HL-60/S4 treated with retinoic acid at 250 ng/mL for 4 days and 3 days (cell line): ENCODE measurements around the gene OR2M4.
"Not testable (repeated sequence)": the region's sequence is repeated elsewhere in the genome, so short reads cannot be mapped to it uniquely, and the experiment has no call there.

Experiments used
- in situ Hi-C: fragments of 300-500 bp; cut with MboI; formaldehyde crosslinking; loops from 2 replicates; pipeline ENCODE4 v1.7.0; 2022; ENCODE audit warnings: low sequenced_read_pairs

OR2M4 gene, protein sequence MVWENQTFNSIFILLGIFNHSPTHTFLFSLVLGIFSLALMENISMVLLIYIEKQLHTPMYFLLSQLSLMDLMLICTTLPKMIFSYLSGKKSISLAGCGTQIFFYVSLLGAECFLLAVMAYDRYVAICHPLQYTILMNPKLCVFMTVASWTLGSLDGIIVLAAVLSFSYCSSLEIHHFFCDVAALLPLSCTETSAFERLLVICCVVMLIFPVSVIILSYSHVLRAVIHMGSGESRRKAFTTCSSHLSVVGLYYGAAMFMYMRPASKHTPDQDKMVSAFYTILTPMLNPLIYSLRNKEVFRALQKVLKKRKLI

DNA sequence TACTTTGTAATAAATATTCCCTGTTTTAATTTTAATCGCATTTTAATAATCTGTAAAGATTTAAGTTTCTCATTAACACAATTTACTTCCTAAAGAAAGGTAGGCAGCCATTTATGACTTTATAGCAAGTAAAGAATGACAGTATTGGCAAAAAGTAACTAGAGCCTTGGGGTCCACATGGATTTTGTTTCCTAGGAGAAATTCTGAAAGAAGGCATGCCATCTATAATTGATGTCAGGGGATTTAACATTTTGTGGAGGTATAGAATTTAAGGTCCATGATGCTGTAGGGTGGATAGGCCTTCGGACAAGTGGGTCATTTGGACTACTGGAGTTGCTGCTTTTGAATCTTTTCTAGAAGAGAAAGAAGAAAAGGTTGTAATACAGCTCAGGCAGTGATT is at the start of gene OR2M4:
Gene OR2M4, plus strand, starts transcription at position 301 of the 400 bp plus-strand sequence. CDS start 7,512 bp downstream, outside the sequence.
- in situ Hi-C loops, result no loop called here

- in situ Hi-C loops, result no loop called here
These were observed 47.2 kb upstream of the OR2M4 start for GRCh38 chr1:248183996-248184395.

DNA sequence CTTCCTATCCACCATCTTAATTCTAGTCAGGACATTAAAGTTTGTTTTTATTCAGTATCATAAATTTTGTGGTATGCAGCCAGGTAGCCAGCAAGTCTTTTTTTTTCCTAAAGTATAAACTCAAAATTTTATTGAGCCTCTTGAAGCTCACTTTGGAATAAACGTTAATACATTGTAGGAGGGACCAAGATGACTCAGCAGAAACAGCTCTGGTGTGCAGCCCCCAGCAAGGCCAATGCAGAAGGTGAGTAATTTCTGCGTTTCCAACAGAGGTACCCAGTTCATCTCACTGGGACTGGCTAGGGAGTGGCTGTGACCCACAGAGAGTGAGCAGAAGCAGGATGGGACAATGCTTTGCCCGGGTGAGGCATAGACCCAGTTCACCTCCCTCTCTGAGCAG is 43.9 kb upstream of the OR2M4 start:
- in situ Hi-C loops, result no loop called here

GRCh38 chr1:248189026-248189425 is 42.2 kb upstream of the OR2M4 start:
- in situ Hi-C loops, result no loop called here

- in situ Hi-C loops, result no loop called here
These were observed 37.1 kb upstream of the OR2M4 start for GRCh38 chr1:248194117-248194516.

- in situ Hi-C loops, result no loop called here
These were observed 34.3 kb upstream of the OR2M4 start, which contains the start of gene OR2M3 for GRCh38 chr1:248196965-248197364. Gene OR2M3 (plus strand): TSS chr1:248197265. CDS start chr1:248203068, 5,803 bp downstream.

DNA sequence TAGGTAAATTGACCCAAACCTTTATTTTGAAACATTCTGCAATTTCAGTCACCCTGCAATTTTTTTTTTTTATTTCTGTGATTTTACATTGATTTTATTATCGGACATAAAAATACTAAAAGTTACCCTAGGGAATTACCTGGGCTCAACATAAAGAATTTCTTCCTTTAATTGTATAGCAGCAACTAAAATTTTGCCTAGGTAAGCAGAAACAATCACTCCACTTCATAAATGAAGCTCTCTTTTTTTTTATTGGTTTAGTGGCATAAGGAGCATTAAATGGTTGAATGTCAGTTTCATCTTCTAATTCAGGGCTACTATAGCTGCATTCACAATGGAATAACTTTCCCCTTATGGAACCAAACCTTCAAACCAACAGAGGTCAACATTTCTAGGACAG is 15.3 kb upstream of the OR2M4 start:
- in situ Hi-C loops, result no loop called here

DNA sequence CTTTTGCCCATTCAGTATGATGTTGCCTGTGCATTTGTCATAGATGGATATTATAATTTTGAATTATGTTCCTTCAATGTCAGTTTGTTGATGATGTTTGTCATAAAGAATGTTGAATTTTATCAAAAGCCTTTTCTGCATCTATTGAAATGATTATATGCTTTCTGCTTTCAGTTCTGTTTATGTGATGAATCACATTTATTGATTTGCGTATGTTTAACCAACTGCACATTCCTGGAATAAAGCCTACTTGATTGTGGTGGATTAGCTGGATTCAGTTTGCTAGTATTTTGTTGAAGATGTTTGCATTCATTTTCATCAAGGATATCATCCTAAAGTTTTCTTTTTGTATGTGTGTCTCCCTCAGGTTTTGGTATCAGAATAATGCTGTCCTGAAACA is 5.7 kb upstream of the OR2M4 start:
- in situ Hi-C loops, result no loop called here

- in situ Hi-C loops, result no loop called here
These were observed 1.8 kb upstream of the OR2M4 start for GRCh38 chr1:248229360-248229908.

GRCh38 chr1:248239478-248239877 is 8.3 kb downstream of the OR2M4 start:
- in situ Hi-C loops, result no loop called here

DNA sequence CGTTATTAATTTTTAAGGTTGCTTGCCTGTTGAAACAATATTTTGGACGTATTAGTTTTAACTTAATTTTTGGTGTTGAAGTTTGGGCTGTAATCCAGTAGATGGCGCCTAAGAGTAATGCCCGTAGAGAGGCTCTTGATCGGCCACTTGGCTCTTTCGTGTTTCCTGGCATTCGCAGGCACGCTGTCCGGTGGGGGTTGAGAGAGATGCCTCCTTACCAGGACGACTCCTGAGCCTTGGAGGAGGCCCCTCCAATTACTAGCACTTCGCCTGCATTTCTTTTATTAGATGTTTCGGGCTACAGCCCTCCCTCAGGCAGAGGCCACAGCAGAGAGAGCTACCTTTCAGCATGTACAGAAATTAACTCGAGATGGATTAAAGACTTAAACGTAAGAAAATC is 12.0 kb downstream of the OR2M4 start:
- in situ Hi-C loops, result no loop called here

- in situ Hi-C loops, result not testable (repeated sequence)
These were observed 28.1 kb downstream of the OR2M4 start for GRCh38 chr1:248259309-248259708.

DNA sequence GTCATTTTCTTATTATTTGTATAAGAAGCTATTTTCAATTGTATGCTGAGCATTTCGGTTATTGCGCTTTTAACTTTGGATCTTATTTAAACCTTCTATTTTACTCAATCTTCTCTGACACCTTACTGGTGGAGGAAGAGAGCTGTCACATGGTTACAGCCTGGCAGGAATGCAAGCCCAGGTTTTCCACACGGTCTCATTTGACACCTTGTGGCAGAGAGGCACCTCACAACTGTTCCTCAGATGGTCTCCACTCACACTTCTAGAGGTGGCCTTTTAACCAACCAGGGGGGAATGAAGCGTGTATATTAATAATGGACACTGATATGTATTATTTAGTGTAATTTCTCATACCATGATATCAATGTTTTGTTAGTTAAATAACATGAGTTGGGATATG is 37.0 kb downstream of the OR2M4 start:
- in situ Hi-C loops, result no loop called here

DNA sequence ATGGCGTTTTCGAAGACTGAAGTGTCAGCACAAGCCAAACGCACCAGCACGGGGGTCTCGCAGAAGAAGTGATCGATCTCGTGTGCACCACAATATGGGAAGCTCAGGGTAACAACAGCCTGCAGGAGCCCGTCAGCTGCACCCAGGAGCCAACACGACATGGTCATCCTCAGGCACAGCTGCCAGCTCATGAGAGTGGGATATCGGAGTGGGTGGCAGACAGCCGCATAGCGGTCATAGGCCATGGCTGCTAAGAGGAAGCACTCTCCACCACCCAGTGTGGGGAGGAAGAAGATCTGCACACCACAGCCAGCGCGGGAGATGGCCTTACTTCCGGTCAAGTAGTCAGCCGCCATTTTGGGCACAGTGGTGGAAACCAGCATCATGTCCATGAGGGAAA is 42.0 kb downstream of the OR2M4 start:
- in situ Hi-C loops, result not testable (repeated sequence)

GRCh38 chr1:248277876-248278275 is 46.7 kb downstream of the OR2M4 start, which contains the start of gene OR2T33:
Gene OR2T33 (minus strand): TSS chr1:248277976. CDS start chr1:248273814, 4,162 bp downstream.
- in situ Hi-C loops, result no loop called here

GRCh38 chr1:248288391-248288790 is 57.2 kb downstream of the OR2M4 start:
- in situ Hi-C loops, result no loop called here
